Esophagus squamous epithelium (tissue), 4 donors: Measurements from ENCODE around the gene OR2A2.

ENCODE experiments used
- POLR2A ChIP-seq, 4 donors: fragments of 450-650 bp; IDR thresholded peaks; one replicate each; pipeline ENCODE4 v1.6.1; 2017; ENCODE audit warnings: antibody characterized with exemption in 4 of 4, mild to moderate bottlenecking in 4 of 4, moderate library complexity in 3 of 4
- TF ChIP-seq, protein P1 (sequence below), 6 experiments: fragments of 450-650 bp in 4 of 6; fragments of 200-600 bp in 2 of 6; sonication (generic) in 2 of 6; IDR thresholded peaks; one replicate each; pipeline ENCODE4 v1.5.1; 2016 to 2019; ENCODE audit warnings: antibody characterized with exemption in 6 of 6, mild to moderate bottlenecking in 4 of 6, moderate library complexity in 4 of 6

GRCh38 chr7:144133307-144133706 is 23.9 kb downstream of the OR2A2 start:
- TF ChIP-seq, protein P1, sequence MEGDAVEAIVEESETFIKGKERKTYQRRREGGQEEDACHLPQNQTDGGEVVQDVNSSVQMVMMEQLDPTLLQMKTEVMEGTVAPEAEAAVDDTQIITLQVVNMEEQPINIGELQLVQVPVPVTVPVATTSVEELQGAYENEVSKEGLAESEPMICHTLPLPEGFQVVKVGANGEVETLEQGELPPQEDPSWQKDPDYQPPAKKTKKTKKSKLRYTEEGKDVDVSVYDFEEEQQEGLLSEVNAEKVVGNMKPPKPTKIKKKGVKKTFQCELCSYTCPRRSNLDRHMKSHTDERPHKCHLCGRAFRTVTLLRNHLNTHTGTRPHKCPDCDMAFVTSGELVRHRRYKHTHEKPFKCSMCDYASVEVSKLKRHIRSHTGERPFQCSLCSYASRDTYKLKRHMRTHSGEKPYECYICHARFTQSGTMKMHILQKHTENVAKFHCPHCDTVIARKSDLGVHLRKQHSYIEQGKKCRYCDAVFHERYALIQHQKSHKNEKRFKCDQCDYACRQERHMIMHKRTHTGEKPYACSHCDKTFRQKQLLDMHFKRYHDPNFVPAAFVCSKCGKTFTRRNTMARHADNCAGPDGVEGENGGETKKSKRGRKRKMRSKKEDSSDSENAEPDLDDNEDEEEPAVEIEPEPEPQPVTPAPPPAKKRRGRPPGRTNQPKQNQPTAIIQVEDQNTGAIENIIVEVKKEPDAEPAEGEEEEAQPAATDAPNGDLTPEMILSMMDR (IDR thresholded peaks at IDR 0.05), result no peak
- TF ChIP-seq POLR2A (IDR thresholded peaks at IDR 0.05), result no peak
